HG02981 (cell line): Measurements from ENCODE around the gene ZNF320.
"Not testable (repeated sequence)": the region's sequence is repeated elsewhere in the genome, so short reads cannot be mapped to it uniquely, and the experiment has no call there.

Source experiments
- ATAC-seq: cut with Tn5 transposase; IDR thresholded peaks from one replicate; pipeline ENCODE4 v1.9.1; 2021; ENCODE audit warnings: mild to moderate bottlenecking, moderate library complexity; ENCODE audit not compliant: unreplicated experiment

Gene ZNF320

DNA sequence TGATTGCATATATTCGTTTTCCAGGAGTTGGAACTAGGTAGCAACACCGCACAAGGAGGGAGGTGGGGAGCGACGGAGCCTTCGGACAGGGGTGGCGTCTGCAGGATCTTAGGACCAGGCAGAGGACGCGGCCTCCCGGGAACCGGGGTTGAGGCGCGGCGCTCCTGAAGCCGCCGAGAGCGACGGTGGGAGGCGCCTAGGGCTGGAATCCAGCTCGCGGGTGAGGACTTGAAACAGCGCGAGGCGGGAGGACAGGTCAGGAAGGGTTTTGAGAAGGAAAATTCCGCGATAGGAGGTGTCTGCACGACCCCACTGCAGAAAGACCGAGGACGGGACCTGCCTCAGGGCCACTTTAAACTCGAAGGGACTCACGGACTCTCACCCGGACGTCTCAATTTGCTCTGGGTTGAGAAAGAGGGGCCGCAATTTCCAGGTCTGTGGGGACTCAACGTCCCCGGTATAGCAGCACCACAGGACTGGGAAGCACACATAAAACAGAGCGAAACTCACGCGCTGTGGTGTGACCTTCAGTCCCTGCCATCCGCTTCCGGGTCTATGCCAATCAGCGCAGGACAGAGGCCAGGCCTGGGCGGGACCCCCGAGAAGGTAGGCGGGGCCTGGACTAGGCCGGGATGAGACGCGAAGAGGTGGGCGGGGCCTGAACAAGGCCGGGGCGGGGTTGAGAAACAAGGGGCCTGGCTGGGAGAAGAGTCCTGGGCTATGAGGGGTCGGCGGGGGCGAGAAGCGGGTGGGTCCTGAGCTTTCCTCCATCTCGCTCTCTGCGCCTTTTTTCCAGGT, at the start of gene ZNF320:
ZNF320 (minus strand) TSS at position 498 of the 798 bp plus-strand sequence. CDS start 7,380 bp downstream, outside the sequence.
- peak; percentile 96 for ATAC-seq

DNA sequence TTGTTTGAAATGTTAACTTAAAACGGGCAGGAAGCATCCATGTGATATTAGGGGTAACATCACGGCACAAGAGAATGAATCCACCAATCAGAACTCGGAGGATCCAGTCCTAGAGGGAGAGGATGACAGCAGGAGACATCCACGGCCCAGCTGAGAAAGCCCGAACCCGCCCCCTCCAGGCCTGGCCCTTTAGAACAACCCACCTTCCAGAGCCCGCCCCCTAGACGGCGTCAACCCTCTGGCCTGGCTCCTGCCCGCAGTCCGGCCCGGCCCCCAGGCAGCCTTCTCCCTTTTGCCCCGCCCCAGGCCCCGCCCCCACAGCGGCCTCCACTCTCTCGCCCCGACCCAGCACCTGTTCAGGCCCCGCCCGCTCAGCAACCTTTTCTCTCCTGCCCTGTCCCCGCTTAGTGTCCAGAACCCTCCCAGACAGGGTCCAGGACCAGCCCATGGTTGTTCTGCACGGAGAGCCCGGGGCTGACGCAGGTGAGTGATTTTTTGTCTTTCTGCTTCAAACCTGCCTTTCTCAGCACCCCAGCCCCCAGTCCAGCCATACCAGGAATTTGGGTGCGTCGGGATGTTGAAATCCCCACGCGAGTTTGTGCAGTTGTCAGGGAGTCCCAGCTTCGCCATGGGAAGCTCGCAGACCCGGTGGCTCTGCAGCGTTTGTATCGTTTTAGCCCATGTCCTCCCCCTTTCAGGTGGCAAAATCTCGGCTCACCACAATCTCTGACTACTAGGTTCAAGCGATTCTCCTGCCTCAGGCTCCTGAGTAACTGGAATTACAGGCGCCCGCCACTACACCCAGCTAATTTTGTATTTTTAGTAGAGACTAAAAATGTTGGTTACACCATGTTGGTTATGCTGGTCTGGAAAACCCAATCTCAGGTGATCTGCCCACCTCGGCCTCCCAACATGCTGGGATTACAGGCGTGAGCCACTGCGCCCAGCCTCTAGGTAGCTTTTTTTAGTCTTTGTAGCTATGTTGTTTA, 49.2 kb upstream of the ZNF320 start:
- no peak for ATAC-seq

DNA sequence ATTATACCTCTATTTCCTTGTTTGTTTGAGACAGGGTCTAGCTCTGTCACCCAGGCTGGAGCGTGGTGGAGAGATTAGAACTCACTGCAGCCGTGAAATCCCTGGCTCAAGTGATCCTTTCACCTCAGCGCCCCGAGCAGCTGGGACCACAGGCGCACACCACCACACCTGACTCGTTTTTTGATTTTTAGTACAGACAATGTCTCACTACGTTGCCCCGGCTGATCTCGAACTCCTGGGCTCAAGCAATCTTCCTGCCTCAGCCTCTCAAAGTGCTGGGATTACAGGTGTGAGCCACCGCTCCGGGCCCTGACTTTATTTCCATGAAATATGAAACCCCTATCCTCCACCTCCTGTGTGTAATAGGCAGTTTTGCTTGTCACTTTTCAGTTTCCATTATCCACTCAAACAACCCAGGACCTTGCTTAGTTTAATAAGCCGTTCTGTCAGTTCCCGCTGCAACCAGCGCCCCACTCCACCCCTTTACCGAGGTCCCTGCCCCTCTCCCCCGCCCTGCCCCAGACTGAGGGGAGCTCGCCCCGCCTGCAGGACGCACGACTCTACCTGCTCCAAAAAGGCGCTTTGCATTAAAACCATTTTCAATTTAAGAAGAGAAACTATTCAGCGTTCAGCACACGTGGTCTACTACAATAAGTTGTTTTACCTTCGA, 48.4 kb upstream of the ZNF320 start:
- no peak for ATAC-seq

DNA sequence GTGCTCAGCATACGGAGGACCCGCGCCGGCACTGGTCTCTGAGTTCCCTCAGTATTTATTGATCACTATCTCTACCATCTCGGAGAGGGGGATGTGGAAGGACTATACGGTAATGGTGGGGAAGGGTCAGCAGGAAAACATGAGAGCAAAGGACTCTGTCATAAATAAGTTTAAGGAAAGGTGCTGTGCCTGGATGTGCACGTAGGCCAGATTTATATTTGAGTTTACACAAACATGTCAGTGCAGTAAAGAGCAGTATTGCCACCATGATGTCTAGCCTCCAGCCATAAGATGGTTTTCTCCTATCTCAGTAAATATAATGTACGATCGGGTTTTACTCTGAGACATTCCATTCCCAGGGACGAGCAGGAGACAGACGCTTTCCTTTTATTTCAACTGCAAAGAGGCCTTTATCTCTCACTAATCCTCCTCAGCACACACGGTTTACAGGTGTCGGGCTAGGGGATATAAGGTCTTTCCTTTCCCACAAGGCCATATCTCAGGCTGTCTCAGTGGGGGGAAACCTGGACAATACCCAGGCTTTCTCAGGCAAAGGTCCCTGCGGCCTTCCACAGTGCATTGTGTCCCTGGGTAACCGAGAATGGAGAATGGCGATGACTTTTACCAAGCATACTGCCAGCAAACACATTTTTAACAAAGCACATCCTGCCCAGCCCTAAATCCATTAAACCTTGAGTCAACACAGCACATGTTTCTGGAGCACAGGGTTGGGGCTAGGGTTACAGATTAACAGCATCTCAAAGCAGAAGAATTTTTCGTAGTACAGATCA, 47.5 kb upstream of the ZNF320 start:
- not testable (repeated sequence) for ATAC-seq

DNA sequence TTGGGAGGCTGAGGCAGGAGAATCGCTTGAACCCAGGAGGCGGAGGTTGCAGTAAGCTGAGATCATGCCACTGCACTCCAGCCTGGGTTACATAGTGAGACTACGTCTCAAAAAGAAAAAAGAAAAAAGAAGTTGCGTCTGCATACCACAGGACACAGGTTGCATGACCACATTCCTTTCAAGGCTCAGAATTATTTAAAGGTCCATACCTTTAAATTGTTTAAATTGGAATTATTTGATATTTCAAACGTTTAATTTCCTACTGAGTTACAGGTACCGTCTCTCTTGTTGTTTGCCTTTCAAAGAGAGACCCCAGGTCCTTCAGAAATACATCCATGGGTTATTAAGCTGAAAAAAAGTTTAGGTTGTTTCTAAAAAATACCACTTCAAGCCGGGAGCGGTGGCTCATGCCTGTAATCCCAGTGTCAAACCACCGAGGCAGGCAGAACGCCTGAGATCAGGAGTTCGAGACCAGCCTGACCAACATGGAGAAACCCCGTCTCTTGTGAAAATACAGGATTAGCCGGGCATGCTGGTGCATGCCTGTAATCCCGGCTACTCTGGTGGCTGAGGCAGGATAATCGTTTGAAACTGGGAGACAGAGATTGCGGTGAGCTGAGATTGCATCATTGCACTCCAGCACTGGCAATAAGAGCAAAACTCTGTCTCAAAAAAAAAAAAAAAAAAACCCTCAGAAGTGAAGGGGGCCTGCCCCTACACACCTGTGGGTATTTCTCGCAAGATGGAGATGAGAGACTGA, 46.6 kb upstream of the ZNF320 start:
- ATAC-seq = no peak

DNA sequence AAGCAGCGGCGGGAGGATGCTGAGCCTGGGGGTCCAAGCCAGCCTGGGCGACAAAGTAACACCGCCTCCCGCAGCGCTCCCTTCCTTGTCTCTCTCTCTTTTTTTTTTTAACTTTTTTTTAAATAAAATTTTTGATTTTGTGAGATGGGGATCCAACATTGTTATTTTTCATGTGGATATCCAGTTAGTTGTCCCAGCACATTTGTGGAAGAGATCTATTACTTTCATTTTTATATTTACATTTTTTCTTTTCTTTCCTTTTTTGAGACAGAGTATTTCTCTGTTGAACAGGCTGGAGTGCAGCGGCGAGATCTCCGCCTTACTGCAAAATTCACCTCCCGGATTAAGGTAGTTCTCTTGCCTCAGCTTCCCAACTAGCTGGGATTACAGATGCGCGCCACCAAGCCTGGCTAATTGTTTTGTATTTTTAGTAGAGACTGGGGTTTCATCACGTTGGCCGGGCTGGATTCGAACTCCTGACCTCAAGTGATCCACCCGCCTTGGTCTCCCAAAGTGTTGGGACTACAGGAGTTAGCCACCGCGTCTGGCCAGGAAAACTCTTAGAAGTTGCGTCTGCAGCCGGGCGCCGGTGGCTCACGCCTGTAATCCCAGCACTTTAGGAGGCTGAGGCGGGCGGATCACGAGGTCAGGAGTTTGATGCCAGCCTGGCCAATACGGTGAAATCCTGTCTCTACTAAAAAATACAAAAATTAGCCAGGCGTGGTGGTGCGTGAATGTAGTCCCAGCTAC, 45.9 kb upstream of the ZNF320 start:
- ATAC-seq = no peak

DNA sequence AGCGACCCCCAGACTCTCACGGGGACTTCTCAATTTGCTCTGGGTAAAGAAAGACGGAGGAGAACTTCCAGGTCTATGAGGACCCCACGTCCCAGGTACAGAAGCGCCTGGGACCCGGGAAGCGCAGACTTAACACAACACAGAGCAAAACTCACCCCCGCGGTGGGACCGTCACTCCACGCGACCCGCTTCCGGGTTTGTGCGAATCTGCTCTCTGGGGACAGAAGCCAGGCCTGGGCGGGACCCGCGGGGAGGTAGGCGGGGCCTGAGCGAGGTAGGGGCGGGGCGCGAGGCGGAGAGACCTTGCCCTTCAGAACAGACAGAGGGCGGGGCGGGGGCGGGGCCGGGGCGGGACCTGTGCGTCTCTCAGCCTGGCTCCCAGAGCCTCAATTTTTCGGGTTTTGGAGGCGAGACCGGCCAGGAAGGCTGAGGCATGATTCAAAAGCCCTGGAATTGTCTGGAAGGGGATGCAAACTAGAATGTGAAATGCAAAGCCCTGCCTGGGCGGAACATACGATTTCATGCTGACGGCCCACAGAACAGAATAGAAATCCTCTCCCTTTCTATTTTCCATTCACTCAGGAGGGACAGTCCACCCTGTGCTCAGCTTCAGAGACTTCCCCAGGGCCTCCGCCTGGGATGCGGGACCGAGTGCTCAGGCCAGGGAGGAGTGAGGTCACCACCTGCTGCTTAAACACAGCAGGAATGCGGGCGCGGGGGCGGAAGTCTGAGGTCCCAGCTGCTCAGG, 45.1 kb upstream of the ZNF320 start:
- ATAC-seq = peak; percentile 98

DNA sequence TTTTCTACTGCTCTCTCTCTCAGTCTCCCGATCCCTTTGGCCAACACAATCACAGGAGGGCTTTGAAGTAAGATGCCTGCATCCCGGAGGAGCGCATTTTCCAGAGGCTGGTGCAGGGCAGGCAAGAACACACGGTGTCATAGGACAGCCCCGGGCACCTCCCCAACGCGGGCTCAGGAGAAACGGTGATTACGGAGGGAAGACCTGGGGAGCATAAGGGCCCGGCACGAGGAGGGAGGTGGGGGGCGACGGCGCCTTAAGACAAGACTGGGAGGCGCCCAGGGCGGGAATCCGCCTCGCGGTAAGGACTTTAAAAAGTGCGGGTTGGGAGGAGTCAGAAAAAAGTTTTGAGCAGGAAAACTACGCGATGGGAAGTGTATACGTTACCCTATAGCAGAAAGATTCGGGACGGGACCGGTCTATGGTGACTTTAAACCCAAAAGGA, 44.5 kb upstream of the ZNF320 start:
- ATAC-seq = peak; percentile 23

DNA sequence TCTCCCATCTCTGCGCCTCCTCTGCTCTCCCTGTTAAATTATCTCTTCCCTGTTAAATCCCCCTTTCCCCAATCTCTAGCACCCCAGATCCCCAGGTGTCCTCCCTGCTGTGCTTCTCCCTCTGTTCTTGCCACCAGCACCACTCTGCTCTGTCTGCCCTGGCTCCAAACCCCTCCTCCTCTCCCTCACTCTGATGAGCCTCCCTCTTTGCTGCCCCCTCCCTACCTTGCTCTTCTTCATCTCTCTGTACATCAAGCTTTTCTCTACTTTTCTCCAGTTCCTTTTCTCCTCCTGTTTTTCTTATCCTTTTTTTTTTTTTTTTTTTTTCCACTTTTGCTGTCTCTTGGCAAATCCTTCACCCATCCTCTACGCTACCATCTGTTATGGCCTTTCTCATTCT, 44.1 kb upstream of the ZNF320 start:
- not testable (repeated sequence) for ATAC-seq

DNA sequence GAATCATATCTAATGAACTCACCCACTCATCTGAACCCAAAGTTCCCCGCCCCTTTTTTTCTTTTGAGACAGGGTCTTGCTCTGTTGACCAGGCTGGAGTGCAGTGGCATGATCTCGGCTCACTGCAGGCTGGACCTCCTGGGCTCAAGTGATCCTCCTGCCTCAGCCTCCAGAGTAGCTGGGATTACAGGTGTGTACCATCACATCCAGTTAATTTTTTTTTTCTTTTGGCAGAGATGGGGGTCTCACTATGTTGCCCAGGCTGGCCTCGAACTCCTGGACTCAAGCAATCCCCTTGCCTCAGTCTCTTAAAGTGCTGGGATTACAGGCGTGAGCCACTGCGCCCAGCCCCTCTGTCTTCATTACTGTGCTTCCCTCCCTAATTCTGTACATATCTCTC, 43.5 kb upstream of the ZNF320 start:
- not testable (repeated sequence) for ATAC-seq

DNA sequence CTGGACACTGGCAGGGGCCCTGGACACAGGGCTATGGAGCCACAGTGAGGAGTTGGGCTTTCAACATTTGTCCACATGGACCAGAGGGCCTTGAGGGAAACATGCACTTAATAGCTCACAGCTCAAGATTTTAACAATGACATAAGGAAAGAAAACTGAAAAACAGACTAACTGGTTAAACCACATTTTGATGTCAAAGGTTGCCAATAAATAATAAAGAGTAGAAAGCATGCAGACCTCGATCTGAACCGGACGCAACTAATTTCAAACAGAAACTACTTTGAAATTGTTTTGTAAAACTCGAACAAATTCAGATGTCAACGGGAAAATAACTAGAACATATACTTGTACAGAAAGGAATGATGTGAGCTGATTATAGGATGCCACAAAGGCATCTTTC, 41.3 kb upstream of the ZNF320 start:
- no peak for ATAC-seq

DNA sequence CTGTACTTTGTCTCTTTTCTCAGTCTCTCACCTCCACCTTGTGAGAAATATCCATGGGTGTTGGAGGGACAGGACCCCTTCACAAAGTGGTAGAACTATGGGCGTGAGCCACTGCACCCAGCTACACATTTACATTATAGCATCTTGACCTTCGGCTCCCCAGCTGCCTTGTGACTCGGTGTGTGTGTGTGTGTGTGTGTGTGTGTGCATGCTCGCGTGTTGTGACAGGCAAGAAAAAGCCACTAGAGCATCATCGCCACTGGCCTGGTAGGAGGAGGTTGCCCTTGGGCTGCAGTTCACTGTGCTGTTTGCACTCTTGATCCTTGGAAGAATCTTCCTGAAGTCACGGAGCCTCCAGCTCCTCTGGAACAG, 39.5 kb upstream of the ZNF320 start:
- ATAC-seq = no peak

DNA sequence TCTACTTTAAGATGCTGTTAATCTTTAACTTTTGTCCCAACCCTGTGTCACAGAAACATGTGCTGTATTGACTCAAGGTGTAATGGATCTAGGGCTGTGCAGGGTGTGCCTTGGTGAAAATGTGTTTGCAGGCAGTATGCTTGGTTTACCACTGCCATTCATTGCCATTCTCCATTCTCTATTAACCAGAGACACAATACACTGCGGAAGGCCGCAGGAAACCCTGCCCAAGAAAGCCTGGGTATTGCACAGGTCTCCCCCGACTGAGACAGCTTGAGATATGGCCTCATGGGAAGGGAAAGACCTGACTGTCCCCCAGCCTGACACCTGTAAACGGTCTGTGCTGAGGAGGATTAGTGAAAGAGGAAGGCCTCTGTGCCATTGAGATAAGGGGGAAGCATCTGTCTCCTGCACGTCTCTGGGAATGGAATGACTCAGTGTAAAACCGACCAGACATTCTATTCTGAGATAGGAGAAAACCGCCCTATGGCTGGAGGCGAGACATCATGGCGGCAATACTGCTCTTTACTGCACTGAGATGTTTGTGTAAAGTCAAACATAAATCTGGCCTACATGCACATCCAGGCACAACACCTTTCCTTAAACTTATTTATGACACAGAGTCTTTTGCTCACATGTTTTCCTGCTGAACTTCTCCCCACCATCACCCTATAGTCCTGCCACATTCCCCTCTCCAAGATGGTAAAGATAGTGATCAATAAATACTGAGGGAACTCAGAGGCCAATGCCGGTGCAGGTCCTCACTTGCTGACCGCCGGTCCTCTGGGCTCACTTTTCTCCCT, 38.9 kb upstream of the ZNF320 start:
- ATAC-seq = no peak

DNA sequence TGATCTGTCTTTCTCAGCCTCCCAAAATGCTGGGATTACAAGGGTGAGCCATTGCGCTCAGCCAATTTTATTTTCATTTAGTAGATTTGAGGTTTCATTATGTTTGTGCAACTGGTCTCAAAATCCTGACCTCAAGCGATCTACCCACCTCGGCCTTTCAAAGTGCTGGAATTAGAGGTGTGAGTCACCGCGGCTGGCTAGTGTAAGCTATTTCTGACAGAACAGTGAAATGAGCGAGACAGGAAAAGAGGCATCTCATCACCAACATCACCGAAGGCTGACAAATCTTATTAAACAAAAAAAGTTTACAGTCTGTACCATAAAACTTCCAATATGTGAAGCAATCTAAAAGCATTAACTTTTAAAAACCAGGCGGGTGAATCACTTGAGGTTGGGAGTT, 38.0 kb upstream of the ZNF320 start:
- ATAC-seq = no peak

DNA sequence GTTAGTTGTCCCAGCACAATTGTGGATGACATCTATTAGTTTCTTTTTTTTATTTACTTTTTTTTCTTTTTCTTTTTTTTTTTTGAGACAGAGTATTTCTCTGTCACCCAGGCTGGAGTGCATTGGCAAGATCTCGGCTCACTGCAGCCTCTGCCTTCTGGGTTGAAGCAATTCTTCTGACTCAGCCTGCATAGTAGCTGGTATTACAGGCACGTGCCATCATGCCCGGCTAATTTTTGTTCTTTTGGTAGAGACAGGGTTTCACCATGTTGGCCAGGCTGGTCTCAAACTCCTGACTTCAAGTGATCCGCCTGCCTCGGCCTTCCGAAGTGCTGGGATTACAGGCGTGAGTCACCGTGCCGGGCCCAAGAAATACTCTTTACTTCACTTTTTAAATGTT, 27.2 kb upstream of the ZNF320 start:
- not testable (repeated sequence) for ATAC-seq

DNA sequence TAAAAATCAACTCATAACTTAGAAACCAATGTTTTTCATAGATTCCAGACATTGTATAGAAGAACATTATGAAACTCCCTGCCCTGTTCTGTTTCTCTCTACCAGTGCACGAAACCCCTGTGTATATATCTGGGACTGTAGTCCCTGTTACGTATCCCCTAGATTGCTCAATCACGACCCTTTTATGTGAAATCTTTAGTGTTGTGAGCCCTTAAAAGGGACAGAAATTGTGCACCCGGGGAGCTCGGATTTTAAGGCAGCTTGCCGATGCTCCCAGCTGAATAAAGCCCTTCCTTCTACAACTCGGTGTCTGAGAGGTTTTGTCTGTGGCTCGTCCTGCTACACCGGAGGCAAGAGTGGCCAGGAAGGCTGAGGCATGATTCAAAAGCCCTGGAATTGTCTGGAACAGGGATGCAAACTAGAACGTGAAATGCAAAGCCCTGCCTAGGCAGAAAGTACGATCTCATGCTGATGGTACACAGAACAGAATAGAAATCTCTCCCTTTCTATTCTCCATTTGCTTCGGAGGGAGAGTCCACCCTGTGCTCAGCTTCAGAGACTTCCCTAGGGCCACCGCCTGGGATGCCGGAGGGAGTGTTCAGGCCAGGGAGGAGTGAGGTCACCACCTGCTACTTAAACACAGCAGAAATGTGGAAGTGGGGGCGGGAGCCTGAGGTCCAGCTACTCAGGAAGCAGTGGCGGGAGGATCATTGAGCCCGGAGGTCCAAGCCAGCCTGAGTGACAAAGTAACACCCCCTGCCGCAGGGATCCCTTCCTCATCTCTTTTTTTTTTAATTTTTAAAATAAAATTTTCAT, 26.6 kb upstream of the ZNF320 start:
- ATAC-seq = no peak
